GM12878 (cell line): ENCODE results near the gene FNDC3A. TPM values are rescaled to one million over a fixed set of nuclear protein-coding genes. Genes with fewer than 3 reads are reported as not detected.

Source experiments
- ATAC-seq: fragments of 200-7000 bp; cut with Tn5 transposase; 3 replicates; pipeline ENCODE4 v1.9.1; 2020; ENCODE audit warnings: mild to moderate bottlenecking, moderate library complexity
- BruUV-seq: library from RNA; stranded (reverse); fragments of 400-500 nt; replicated peaks from 2 replicates; lab custom pipeline; 2021; lab: Mats Ljungman, UMichigan
- CTCF ChIA-PET: fragments of 300-600 bp; sonication (Branson Sonifier 250); formaldehyde crosslinking; extraction: SDS; loops from one replicate; lab custom pipeline; 2021; ENCODE audit warnings: inconsistent platforms; lab: Yijun Ruan, JAX
- POLR2A ChIA-PET: fragments of 350-600 bp; formaldehyde crosslinking; extraction: SDS; loops from one replicate; lab custom pipeline; 2021; ENCODE audit warnings: inconsistent platforms; lab: Charles Lee
- RAD21 ChIA-PET: fragments of 300-600 bp; sonication (Branson Sonifier 250); formaldehyde crosslinking; loops from one replicate; lab custom pipeline; 2023; ENCODE audit warnings: antibody characterized with exemption; ENCODE audit not compliant: unreplicated experiment; lab: Charles Lee
- SMC1A ChIA-PET: fragments of 300-600 bp; sonication (Branson Sonifier 250); formaldehyde crosslinking; loops from one replicate; lab custom pipeline; 2023; ENCODE audit not compliant: unreplicated experiment, uncharacterized antibody; lab: Charles Lee
- DNase-seq: peaks from one replicate; pipeline ENCODE4 v3.0.0-alpha.2; 2011; ENCODE audit warnings: low read depth, low spot score
- FAIRE-seq: peaks from 3 replicates; lab custom pipeline; 2011; peaks lifted over from hg19 to GRCh38; lab: Jason Lieb, UNC
- H2AFZ ChIP-seq: 2 replicates; pipeline ENCODE4 v1.6.0; 2011; ENCODE audit warnings: low read depth, low read length, control low read depth; ENCODE audit not compliant: control insufficient read depth
- H3K27ac ChIP-seq: 2 replicates; pipeline ENCODE4 v1.5.1; 2011; ENCODE audit warnings: control low read depth; ENCODE audit not compliant: control insufficient read depth, insufficient read depth
- H3K27me3 ChIP-seq, 2 experiments: replicated peaks in 1 of 2; 2 replicates each; pipeline versions ENCODE4 v1.6.0 to v1.6.1; 2011; ENCODE audit warnings: low read length in 1 of 2; ENCODE audit not compliant: control insufficient read depth in 2 of 2, insufficient read depth in 2 of 2
- H3K36me3 ChIP-seq, 2 experiments: 2 replicates each; pipeline ENCODE4 v1.5.1; 2011; ENCODE audit warnings: low read length in 1 of 2; ENCODE audit not compliant: control insufficient read depth in 2 of 2, insufficient read depth in 2 of 2
- H3K4me1 ChIP-seq: 2 replicates; pipeline ENCODE4 v1.6.1; 2011; ENCODE audit warnings: mild to moderate bottlenecking, low read length, moderate library complexity, mixed read lengths; ENCODE audit not compliant: control insufficient read depth, insufficient read depth
- H3K4me2 ChIP-seq: 2 replicates; pipeline ENCODE4 v1.6.0; 2011; ENCODE audit warnings: control low read depth; ENCODE audit not compliant: control insufficient read depth, insufficient read depth
- H3K4me3 ChIP-seq: fragments of 200-600 bp; sonication (generic); 2 replicates; pipeline ENCODE4 v1.5.1; 2016
- H3K79me2 ChIP-seq: 2 replicates; pipeline ENCODE4 v1.6.0; 2011; ENCODE audit warnings: low read length; ENCODE audit not compliant: control insufficient read depth, insufficient read depth
- H3K9ac ChIP-seq: 2 replicates; pipeline ENCODE4 v1.8.0; 2011; ENCODE audit warnings: low read length, control low read depth, mixed read lengths; ENCODE audit not compliant: control insufficient read depth, insufficient read depth
- H3K9me3 ChIP-seq: replicated peaks from 3 replicates; pipeline ENCODE4 v1.5.1; 2011; ENCODE audit warnings: mild to moderate bottlenecking, low read length; ENCODE audit not compliant: control insufficient read depth, insufficient read depth
- H4K20me1 ChIP-seq: 2 replicates; pipeline ENCODE4 v1.6.0; 2011; ENCODE audit not compliant: control insufficient read depth, insufficient read depth
- CREM ChIP-seq: IDR thresholded peaks from 2 replicates; pipeline ENCODE4 v1.6.1; 2014; ENCODE audit warnings: antibody characterized with exemption, low read depth
- HDGF ChIP-seq: fragments of 450-650 bp; IDR thresholded peaks from 2 replicates; pipeline ENCODE4 v1.6.1; 2016; ENCODE audit warnings: antibody characterized with exemption
- KAT2A ChIP-seq: conservative IDR thresholded peaks from 2 replicates; pipeline ENCODE4 v1.6.1; 2011; ENCODE audit warnings: low read depth, low read length; ENCODE audit not compliant: control insufficient read depth
- KDM1A ChIP-seq: fragments of 200-600 bp; sonication (generic); IDR thresholded peaks from 2 replicates; pipeline ENCODE4 v1.6.1; 2016; ENCODE audit warnings: borderline replicate concordance
- MAX ChIP-seq: IDR thresholded peaks from 2 replicates; pipeline ENCODE4 v1.6.1; 2012; ENCODE audit warnings: low read depth, low read length, improper control_type of control experiment
- MYC ChIP-seq: IDR thresholded peaks from 2 replicates; pipeline ENCODE4 v1.6.1; 2011; ENCODE audit warnings: mild to moderate bottlenecking, low read length, moderate library complexity, inconsistent platforms; ENCODE audit not compliant: insufficient read depth, insufficient replicate concordance, insufficient read length, severe bottlenecking
- POLR2A ChIP-seq: IDR thresholded peaks from 2 replicates; pipeline ENCODE4 v1.6.1; 2011; ENCODE audit warnings: low read depth, mild to moderate bottlenecking, low read length
- SIX5 ChIP-seq: IDR thresholded peaks from 2 replicates; pipeline ENCODE4 v1.6.1; 2011; ENCODE audit warnings: mild to moderate bottlenecking, low read depth, low read length, moderate library complexity; ENCODE audit not compliant: severe bottlenecking
- SUPT20H ChIP-seq: IDR thresholded peaks from 2 replicates; pipeline ENCODE4 v1.6.1; 2011; ENCODE audit warnings: low read depth, mild to moderate bottlenecking, low read length, moderate library complexity, borderline replicate concordance; ENCODE audit not compliant: control insufficient read depth
- WGBS: methylation state at CpG from one replicate; pipeline ENCODE4 v1.1.6; 2016; ENCODE audit warnings: low lambda C conversion rate; ENCODE audit not compliant: insufficient replicate concordance, insufficient coverage; ENCODE audit errors: missing lambda C conversion rate; 5-methylcytosine and 5-hydroxymethylcytosine counted together
- in situ Hi-C: fragments of 300-500 bp; cut with MboI; formaldehyde crosslinking; loops from 9 replicates; pipeline ENCODE4 v1.14.3; 2018; ENCODE audit warnings: mixed read lengths
- intact Hi-C: fragments of 100-400 bp; cut with micrococcal nuclease; formaldehyde crosslinking; loops from one replicate; pipeline ENCODE4 v1.14.2; 2022; ENCODE audit not compliant: unreplicated experiment
- polyA plus RNA-seq, 11 experiments: library from polyadenylated mRNA; depleted of rRNA in 4 of 11; unstranded in 6 of 11; stranded (reverse) in 5 of 11; fragments of >200 nt; fragmentation: Nextera tagmentation in 4 of 11; fragmentation: Illumina TruSeq in 1 of 11; extraction: Ambion mirVana in 4 of 11; extraction: Trizol in 1 of 11; gene quantifications; 1 replicate in 1 of 11; 2 replicates in 10 of 11; pipeline versions ENCODE4 v1.2.1 to v1.2.3, GENCODE V29; 2011 to 2016; ENCODE audit warnings: inconsistent platforms in 2 of 11, missing spikeins in 2 of 11, low read depth in 1 of 11
- total RNA-seq, 4 experiments: library from RNA; depleted of rRNA in 3 of 4; stranded (reverse); fragments of >200 nt in 3 of 4; fragmentation: Illumina TruSeq in 1 of 4; extraction: Trizol in 1 of 4; gene quantifications; 2 replicates each; pipeline versions ENCODE4 v1.2.1 to v1.2.3, GENCODE V29; 2013 to 2021

The FNDC3A gene
- total and polyA plus RNA-seq, 10 of the 15 experiments (the other 5 are each of a cell fraction or from before 2014, with no cell fraction given): 6.3 to 46.4 (median 22.8) TPM

GRCh38 chr13:49030213-49030612 is 54.5 kb downstream of the FNDC3A start:
- ChIA-PET RAD21 (no interaction called here), POLR2A (no interaction called here), CTCF (no interaction called here), SMC1A (interaction anchor here (1.3 kb wide), 1 partner anchor 8 kb away, joined by 5 read pairs; no protein-coding TSS in a partner anchor)
- WGBS: 98% methylated on average over 2 of the region's 2 CpGs
- Histone ChIP-seq H3K36me3 (peaks cover 0 to 6% of the 10 kb centered on the region in 2 experiments; a peak in 1 of 4 replicates), H3K27me3 (no peaks in the 10 kb centered on the region), H3K4me1 (no peaks in the 10 kb centered on the region), H3K4me2 (no peak overlapping the region), H4K20me1 (no peaks in the 10 kb centered on the region), H3K9ac (no peak overlapping the region), H2AFZ (no peak overlapping the region), H3K79me2 (no peaks in the 10 kb centered on the region), H3K9me3 (peaks cover 6% of the 10 kb centered on the region), H3K4me3 (no peak overlapping the region), H3K27ac (no peak overlapping the region)
- no TSS peak for BruUV-seq
- DNase-seq: no peak
- no peak for TF ChIP-seq SUPT20H
- no peak for TF ChIP-seq SIX5
- no peak for TF ChIP-seq KDM1A
- TF ChIP-seq POLR2A: no peak
- TF ChIP-seq KAT2A: no peak
- TF ChIP-seq MAX: no peak
- TF ChIP-seq CREM: no peak
- no peak for TF ChIP-seq MYC
- no peak for TF ChIP-seq HDGF
- ATAC-seq: no peak
- intact Hi-C loops: no loop called here
- in situ Hi-C loops: no loop called here
- FAIRE-seq: peak; percentile 35
